ENCODE data around the gene SHC4.
A peak's percentile ranks its signal among the peaks of the same experiment; 100 is the strongest.
"Not testable (repeated sequence)": the region's sequence is repeated elsewhere in the genome, so short reads cannot be mapped to it uniquely, and the experiment has no call there.

SHC4 gene, protein sequence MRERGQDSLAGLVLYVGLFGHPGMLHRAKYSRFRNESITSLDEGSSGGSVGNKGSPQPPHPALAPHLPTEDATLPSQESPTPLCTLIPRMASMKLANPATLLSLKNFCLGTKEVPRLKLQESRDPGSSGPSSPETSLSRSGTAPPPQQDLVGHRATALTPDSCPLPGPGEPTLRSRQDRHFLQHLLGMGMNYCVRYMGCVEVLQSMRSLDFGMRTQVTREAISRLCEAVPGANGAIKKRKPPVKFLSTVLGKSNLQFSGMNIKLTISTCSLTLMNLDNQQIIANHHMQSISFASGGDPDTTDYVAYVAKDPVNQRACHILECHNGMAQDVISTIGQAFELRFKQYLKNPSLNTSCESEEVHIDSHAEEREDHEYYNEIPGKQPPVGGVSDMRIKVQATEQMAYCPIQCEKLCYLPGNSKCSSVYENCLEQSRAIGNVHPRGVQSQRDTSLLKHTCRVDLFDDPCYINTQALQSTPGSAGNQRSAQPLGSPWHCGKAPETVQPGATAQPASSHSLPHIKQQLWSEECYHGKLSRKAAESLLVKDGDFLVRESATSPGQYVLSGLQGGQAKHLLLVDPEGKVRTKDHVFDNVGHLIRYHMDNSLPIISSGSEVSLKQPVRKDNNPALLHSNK

DNA sequence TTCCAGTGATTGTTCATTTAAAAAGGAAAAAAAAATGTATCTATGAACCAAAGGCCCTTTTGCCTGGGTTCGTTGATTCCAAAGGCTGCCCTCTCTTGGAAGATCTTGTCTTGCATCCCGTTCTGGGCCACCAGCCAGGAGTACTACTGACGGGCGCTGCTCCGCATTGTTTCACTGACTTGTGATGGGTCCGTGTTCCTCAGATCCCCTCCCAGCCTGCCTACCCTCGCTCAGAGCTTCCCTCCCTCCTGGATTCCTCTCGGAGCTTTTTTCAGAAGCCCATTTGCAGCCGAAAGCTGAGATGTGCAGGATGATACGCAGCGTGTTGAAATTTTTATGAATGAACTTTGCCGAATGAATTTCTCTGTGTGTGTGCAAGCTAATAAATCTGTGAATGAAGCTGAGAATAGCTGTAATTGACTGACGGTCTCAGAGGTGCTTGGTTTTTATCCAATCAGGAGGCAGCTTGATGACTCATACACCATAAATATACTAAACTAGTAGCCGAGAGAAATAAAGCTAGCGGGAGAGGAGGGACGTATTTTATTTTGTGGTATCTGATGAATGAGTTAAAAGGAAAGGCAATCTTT lies at the start of gene SHC4:
Gene SHC4 (minus strand): TSS at position 396 of the 590 bp plus-strand sequence. CDS start 904 bp downstream, outside the sequence.
- peak; percentile 80 for DNase-seq

DNA sequence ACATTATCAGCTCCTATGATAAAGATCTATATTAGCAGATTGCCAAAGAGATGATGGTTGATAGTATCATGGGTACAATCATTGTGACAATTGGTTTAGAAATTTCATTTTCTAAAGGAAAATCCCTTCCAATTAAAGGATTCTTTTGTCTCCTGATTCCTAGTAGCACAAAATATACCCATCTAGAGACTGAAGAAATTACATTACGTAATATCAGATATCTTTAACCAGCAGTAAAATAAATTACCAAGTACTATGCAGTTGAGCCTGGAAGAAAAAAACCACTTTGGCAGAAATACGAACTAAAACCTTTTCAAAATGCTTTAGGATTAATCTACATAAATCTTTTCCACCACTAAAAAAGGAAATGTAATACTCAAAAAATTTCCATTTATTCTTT lies 35.6 kb upstream of the SHC4 start:
- DNase-seq = no peak

DNA sequence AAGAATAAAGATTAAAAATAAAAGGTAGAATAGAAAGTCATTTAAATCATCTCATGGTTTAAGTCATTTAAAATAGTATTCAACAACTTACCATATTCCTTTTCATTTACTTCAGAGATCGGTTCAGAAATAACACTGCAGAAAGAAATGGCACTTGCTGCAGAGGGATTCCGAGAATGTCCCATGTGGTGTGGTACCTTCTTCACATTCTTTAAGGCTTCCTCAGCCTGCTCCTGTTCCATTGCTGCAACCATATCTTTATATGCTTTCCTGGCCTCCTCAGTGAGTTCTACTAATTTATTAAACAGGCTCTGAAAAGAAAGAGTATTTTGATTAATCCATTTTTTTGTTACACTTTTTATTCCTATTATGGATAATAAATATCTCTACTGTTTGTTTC lies 32.6 kb upstream of the SHC4 start:
- DNase-seq = no peak

DNA sequence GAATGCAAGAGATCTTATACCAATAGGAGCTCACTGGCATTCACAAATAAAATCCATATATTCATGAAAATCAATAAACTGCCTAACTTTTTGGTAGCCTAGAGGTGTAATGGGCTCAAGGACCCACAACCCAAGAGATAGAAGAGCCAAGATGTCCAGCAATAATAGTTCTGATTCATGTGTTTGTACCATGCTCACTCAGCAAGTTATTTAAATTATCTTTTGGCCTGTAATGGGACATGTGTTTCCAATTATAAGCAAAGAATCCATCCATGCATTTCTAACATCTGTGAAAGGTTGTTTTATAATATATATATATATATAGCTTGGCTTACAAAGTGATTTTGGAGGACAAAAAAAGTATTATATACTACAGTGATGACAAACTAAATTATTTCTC lies 29.7 kb upstream of the SHC4 start:
- DNase-seq = no peak

DNA sequence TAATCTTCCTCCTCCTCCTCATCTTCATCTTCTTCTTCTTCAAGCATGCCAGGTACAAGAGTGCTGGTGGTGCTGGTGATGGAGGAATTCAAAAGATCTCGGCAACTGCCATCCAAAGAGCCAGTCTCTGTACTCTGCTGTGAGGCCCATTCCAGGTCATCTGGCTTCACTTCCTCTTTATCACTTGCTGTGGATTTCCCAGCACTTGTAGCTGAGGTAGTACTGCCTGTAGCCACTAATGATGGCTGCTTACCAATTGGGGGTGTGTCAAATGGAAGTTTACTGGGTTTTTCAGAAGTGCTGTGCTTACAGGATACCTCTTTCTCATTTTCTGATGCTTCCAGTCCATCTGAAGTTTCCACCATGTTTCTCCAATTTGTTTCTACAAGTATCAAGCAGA lies 28.8 kb upstream of the SHC4 start:
- no peak for DNase-seq

DNA sequence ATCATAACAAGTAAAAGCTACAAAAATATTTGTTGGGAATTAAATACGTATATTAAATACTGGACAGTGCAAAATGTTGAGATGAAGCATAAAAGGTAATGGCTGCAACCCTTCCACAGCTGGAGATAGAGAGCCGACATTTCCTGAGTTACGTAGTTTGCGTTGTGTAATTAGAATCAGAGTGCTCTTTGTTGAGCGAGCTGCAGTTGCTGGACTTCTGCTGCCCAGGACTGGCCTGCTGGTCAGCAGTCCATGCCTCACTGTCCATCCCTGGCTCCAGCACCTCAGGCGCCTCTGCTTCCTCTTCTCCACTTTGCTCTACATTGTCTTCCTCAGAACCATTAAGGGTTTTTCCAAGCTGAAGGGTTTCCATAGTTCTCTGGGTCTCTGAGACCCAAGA lies 28.4 kb upstream of the SHC4 start:
- no peak for DNase-seq

DNA sequence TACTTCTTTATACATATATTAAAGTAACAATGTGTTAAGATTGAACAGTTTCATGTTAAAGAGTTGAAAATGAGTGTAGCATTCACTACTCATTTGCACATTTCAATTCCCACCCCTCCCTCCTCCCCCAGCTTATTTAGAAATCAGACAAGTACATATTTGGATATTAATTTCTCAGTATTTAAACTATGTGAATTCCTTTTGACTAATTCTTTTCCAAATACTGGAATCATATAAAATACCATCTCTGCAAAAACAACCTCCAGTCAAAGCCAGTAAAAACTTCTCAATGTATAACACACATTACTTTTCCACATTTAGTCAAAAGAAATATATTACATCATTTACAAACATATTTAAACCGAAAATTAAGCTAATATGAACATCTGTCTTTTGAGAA lies 25.5 kb upstream of the SHC4 start:
- DNase-seq = no peak

DNA sequence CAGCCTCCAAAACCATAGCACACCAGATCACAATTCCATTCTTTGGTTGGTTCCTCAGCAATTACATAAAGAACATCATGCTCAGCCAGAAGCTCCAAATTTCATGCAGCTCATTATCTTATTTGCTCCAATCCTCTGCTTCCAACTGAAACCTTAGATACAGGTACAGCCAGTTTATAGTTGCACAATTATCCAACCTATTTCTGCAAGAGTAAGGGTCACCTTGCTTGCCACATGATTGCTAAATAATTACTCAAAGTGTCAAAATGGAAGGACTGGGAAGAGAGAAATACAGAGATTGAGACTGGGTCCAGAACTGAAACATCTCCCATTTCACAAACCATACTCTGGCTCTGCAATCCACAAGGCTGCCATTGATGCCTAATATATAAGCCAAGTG lies 23.4 kb upstream of the SHC4 start:
- no peak for DNase-seq

DNA sequence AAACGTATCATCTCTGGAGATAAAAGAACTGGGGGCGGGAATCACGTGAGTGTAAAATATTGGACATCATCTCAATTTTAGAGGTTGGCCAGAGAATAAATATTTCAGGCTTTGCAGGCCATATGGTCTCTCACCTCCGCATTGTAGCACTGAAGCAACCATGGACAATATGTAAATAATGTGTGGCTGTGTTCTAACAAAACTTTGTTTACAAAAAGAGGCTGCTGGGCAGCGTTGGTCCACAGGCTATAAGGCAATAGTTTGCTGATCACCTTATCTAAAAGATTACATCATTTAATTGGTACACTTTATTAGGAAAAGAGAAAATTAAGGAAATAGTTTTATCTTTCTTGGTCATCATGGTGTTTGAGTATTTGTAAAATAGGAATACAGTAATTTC lies 22.5 kb upstream of the SHC4 start:
- no peak for DNase-seq

DNA sequence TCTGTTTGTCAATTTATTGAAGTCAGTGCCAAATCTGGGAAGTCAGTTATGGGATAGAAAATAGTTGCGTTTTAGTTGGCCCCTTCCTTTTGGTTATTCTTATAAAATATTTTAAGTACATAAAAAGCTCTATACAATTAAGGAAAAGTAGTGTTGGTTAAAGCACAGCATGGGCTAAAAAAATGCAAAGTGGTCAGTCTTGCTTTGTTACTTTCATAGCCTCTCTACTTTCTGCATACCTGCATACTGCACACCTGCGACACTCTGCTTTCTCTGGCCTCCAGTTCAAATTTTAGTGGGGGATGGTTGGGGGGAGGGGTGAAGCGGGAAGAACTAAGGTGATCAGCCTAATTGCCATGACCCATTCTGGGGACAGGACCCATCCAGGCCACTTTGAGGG lies 21.8 kb upstream of the SHC4 start:
- DNase-seq = no peak

DNA sequence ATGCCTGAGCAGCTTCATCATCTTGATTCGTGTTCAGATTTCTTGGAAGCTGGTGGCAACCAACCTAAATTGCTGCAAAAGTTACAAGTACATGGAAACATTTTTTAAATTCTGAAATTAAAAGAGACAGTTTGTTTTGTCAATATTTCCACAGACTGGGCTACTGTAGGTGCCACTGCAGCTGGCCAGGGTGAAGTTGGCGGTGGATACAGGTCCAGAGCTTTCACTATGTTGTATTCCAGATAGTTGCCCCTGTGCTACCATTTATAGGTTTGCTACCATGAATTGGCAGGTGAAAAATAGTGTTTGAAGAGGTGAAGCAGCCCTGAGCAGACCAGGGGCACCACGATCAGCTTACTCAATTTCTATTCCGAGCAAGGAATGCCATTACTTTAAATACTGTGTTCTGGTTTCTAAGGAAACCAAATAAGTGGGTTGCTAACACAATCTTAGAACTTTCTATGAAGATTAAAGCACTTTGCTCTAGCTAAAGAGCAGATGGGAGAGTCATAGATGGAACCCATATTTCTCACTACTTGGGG lies 21.2 kb upstream of the SHC4 start:
- no peak for DNase-seq

DNA sequence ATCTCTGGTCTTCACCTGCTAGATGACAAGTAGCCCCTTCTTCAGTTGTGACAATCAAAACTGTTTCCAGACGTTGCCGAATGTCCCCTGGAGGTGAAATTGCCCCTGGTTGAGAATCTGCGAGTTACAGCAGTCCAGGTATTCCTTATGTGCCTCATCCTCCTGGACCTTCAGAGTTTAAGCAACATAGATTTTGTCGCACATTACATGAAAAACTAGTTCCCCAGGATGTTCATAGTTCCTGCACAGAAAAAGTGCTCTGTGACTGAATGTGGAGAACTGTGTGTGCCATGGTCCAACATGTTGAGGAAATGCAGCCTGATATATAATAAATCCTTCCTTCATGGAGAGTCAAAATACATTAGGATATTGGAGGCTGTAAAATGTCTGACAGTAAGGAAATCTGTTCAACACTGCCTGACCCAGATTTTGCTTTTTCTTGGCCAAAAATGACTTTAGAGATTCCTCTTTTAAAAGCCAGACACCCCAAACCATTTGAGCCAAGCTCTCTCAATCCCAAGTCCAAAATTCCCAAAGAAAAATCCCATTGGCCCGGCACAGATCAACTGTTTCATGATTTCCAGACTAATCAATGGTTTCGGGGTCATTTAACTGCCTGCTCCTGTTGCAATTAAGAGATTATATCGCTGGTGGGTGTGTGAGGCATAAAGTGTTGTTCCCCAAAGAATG lies 20.4 kb upstream of the SHC4 start:
- no peak for DNase-seq

DNA sequence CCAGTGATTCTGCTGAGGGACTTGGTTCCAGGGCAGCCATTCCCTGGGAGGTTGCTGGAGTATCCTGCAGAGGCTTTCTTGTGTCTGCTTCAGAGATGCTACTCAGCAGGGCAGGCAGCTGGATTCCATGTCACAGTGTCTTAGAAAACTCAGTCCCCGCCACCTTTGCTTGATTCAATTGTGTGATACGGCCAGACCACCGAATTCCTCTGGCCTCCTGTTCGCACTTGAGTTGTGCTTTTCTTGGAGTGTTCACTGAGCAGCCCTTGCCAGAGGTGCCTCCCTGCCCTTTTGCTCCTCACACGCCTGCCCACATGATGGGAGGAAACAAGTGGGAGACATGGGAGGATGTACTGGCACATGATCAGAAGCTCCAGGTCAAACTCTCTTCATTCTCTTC lies 19.6 kb upstream of the SHC4 start:
- no peak for DNase-seq

DNA sequence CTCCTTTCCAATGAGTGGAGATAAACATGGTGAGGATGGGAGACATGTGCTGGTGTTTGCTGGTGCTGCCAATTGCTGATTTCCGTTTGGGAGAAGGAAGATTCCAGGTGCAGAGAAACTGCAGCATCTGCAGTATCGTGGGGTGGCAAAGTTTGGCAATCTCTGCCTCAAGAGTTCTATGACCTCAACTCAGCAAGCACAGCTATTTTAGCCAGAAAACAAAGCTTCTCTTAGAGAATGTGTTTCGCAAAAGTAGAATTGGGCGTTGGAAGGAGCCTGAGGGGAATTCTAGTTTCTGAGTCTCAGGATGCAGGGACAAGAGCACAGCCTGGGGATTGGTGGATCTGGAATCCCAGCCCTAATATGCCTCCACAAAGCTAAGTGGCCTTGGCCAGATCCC lies 18.2 kb upstream of the SHC4 start:
- no peak for DNase-seq

DNA sequence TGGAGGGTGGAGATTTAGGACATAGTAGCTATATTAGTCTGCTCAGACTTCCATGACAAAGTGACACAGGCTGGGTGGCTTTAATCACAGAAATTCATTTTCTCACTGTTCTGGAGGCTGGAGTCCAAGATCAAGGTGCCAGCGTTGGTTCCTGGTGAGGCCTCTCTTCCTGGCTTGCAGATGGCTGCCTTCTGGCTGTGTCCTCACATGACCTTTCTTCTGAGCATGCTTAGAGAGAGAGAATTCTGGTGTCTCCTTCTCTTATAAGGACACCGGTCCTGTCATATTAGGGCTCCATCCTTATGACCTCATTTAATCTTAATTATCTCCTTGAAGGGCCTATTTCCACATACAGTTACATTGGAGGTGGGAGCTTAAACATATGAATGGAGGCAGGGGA lies 14.9 kb upstream of the SHC4 start:
- no peak for DNase-seq

DNA sequence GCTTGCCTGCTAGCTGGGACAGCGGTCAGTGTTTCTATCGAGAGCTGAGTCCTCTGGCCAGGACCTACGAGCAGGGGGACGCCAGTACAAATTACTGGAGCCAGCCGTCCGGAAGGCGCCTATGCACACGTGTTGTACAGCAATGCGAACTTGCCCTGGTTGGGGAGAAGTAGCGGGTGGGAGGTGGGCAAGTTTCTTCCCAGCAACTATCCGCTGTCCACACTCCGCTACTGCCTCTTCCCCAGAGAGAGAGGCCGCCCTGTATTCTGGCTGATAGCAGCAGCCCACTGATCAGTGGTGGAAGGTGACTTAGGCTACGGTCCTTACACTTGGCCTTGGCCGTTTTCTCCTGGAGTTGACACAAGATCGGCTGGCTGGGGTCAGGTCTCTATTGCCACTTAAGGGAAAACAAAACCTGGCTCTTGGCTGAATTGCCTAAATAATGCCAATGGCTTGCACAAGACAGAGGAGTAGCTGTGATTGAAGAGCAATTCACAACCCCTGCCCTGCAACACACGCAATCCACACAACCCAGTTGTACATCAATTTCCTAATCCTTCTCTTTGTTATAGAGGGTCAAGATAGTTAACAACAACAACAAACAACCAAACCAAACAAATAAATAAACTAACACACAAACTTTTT lies 12.8 kb upstream of the SHC4 start:
- DNase-seq = no peak

DNA sequence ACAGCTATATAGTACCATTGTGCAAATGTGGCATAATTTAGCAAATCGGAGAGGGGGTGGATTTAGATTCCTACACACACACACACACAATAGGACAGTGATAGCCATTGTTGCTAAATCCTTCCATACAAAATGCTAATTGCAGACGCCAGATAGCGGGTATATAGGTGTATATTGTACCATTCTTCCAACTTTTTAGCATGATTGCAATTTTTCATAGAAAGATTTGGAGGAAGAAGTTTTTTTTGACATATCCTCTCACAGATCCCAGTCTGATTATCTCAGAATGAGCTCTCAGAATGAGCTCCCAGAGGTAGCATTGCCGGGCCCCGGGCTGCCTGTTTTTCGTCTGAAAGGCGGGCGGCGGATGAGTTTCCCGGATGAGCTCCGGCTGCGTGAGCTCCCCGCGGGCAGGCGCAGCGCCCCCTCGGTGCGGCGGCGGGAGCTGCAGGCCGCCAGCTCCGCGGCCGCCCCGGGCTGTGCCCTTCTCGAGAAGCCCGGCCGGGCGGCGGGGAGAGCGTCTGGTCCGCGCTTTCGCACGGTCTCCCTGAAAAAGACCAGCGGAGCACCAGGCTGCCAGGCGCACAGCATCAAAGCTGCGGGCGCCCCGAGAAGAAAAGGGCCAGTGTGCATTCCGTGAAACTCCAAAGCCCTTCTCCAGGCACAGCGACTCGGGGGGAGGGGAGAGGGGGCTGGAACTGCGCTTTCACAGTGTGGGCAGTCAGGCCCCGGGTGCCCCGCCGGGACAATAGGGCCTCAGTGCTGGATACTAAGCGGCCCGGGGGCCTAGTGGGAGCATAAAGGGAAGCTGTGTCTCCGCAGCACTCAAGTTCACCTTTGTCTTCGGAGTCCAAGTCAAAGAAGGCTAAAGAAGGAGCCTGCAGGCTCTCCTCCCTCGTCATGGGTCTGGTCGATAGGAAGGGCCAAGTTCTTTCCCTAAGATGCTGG lies 12.0 kb upstream of the SHC4 start:
- DNase-seq = peak; percentile 88

DNA sequence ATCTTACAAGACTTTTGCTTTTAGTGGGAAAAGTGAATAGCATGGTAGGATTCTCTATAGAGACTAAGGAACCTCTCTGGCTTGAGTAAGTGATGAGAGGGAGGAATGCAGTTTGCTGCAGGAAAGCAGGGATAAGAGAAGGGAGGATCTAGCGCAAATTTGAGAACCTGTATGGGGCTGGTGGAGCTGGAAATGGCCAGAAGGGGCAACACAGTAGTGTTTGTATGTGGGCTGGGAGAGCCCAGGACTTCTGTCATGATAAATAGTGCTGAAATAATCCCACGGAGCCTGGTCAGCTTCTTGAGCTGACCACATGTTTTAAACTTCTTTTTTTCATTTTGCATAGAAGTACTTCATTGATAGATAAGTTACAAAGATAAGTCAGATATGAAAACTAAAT lies 11.2 kb upstream of the SHC4 start:
- no peak for DNase-seq

DNA sequence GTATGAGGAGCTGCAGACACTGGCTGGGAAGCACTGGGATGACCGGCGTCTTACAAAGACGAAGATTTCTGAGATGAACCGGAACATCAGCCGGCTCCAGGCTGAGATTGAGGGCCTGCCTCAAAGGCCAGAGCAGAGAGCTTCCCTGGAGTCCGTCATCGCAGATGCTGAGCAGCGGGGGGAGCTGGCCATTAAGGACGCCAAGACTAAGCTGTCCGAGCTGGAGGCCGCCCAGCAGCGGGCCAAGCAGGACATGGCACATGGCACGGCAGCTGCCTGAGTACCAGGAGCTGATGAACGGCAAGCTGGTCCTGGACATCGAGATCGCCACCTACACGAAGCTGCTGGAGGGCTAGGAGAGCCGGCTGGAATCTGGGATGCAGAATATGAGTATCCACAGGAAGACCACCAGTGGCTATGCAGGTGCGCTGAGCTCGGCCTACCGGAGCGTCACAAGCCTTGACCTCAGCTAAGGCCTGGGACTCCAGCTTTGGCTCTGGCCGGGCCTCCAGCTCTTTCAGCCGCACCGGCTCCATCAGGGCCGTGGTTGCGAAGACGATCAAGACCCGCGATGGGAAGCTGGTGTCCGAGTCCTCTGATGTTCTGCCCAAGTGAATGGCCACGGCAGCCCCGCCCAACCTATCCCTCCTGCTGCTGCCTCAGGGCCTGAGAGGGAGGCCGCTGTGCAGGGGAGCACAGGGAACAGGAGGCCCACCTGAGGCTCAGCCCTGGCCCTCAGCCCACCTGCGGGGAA lies 9.2 kb upstream of the SHC4 start:
- DNase-seq = no peak

DNA sequence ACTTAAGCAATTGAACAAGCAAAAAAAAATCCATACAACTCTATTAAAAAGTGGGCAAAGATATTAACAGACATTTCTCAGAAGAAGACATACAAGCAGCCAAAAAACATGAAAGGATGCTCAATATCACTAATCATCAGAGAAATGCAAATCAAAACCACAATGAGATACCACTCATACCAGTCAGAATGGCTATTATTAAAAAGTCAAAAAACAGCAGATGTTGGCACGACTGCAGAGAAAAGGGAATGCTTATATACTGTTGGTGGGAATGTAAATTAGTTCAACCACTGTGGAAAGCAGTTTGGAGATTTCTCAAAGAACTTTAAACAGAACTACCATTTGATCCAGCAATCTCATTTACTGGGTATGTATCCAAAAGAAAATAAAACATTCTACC lies 7.2 kb upstream of the SHC4 start:
- DNase-seq = not testable (repeated sequence)

DNA sequence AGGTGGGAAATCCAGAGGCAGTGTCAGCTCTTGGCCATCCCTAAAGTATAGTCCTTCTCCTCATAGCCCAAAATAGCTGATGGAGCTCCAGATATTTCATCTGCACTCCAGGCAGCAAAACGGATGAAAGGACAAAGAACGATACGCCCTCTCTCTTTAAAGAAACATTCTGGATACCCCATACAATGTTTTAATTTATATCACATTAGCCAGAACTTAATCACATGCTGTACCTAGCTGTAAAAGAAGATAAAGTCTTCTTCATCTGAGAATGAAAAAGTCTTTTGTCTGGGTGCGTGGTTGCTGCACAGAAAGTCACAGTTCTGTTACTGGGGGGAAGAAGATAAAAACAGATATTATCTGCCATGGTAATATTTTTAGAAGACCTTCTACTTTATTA lies 4.3 kb upstream of the SHC4 start:
- no peak for DNase-seq

All from activated CD4-positive, alpha-beta T cell treated with anti-CD3 and anti-CD28 coated beads, Interleukin-10, Interleukin-2, amounts not matched to agents 100 ng/mL and 50 ng/mL, durations not matched to agents 16 hours and 8 hours (primary cell).